Gastrocnemius medialis (tissue), 4 donors: Measurements from ENCODE around the gene EVI5. TPM values are rescaled to one million over a fixed set of nuclear protein-coding genes. Genes with fewer than 3 reads are reported as not detected.

Experiments
- ATAC-seq, 2 donors: fragments of 150-250 bp; one replicate each; pipeline ENCODE4 v1.9.1; 2016
- DNase-seq, 2 donors: peaks; one replicate each; pipeline ENCODE4 v3.0.0-alpha.2; 2019
- H3K27ac ChIP-seq, 4 donors: fragments of 200-600 bp; sonication (generic); 1 replicate in 1 of 4; 2 replicates in 3 of 4; pipeline ENCODE4 v1.5.1; 2016 to 2018; ENCODE audit warnings: mild to moderate bottlenecking in 2 of 4, moderate library complexity in 1 of 4
- H3K27me3 ChIP-seq, 3 donors: fragments of 200-600 bp; sonication (generic) in 2 of 3; 1 replicate in 1 of 3; 2 replicates in 2 of 3; pipeline versions ENCODE4 v1.5.1 to v1.6.0; 2016 to 2019; ENCODE audit warnings: mild to moderate bottlenecking in 1 of 3, moderate library complexity in 1 of 3
- H3K36me3 ChIP-seq, 2 donors: fragments of 200-600 bp; sonication (generic) in 1 of 2; one replicate each; pipeline ENCODE4 v1.5.1; 2017 to 2018
- H3K4me1 ChIP-seq, 2 donors: fragments of 200-600 bp; sonication (generic) in 1 of 2; one replicate each; pipeline ENCODE4 v1.5.1; 2016 to 2017; ENCODE audit warnings: mild to moderate bottlenecking in 2 of 2
- H3K4me3 ChIP-seq, 4 donors: fragments of 200-600 bp; sonication (generic) in 3 of 4; 1 replicate in 1 of 4; 2 replicates in 3 of 4; pipeline ENCODE4 v1.5.1; 2016 to 2019; ENCODE audit warnings: mild to moderate bottlenecking in 2 of 4
- H3K9me3 ChIP-seq, 3 donors: fragments of 200-600 bp; sonication (generic) in 2 of 3; 1 replicate in 1 of 3; 2 replicates in 2 of 3; pipeline ENCODE4 v1.5.1; 2016 to 2019
- CTCF ChIP-seq, 5 experiments: fragments of 450-650 bp in 3 of 5; fragments of 200-600 bp in 2 of 5; sonication (generic) in 2 of 5; IDR thresholded peaks in 4 of 5; conservative IDR thresholded peaks in 1 of 5; 1 replicate in 4 of 5; 2 replicates in 1 of 5; pipeline ENCODE4 v1.5.1; 2016 to 2019; ENCODE audit warnings: antibody characterized with exemption in 5 of 5, mild to moderate bottlenecking in 3 of 5, moderate library complexity in 3 of 5
- POLR2A ChIP-seq, 2 donors: fragments of 450-650 bp; IDR thresholded peaks; one replicate each; pipeline ENCODE4 v1.6.1; 2017; ENCODE audit warnings: antibody characterized with exemption in 2 of 2, mild to moderate bottlenecking in 2 of 2, moderate library complexity in 2 of 2
- in situ Hi-C, 4 donors: fragments of 200-750 bp; cut with MboI; loops; one replicate each; pipeline versions ENCODE4 v1.15.0 to v1.8.0; 2017; ENCODE audit warnings: low sequenced_read_pairs in 4 of 4
- intact Hi-C: fragments of 100-400 bp; cut with DNase I; formaldehyde crosslinking; loops from one replicate; pipeline ENCODE4 v1.15.1; 2023; ENCODE audit warnings: low total_unique reads
- total RNA-seq, 4 donors: library from RNA; depleted of rRNA; stranded (reverse); fragments of >200 nt; gene quantifications; one replicate each; pipeline versions ENCODE4 v1.1.0 to v1.2.3, GENCODE V29; 2016

EVI5 gene
- total RNA-seq, 4 donors from 2014 or later, result 4.6 to 12.5 (median 8.2) TPM

DNA sequence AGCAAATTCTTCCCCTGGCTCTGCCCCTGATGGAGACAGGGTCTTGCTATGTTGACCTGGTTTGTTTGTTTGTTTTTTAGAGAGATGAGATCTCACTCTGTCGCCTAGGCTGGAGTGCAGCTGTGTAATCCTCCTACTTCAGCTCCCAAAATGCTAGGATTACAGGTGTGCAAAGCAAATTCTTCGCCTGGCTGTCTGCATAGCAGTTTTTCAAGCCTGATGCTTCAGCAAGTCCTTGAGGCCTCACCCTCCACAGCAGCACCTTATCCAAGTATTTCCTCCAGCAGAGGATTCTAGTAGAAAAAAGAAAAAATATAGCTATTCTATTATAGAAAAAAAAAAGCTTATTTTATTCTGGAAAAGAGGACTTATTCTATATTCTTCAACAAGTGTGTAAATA lies 31.8 kb upstream of the EVI5 start:
- ATAC-seq, result no peak
- DNase-seq, result no peak
- no peaks in the 10 kb centered on the region for H3K4me1 ChIP-seq
- H3K27me3 ChIP-seq, result no peaks in the 10 kb centered on the region
- H3K27ac ChIP-seq, result no peak overlapping the region
- no peak overlapping the region for H3K4me3 ChIP-seq
- in situ Hi-C loops (loop anchor here in 1 of 4 donors (25.0 kb wide), 1 partner anchor 504 kb away; no protein-coding TSS in a partner anchor), intact Hi-C loops (no loop called here)
- TF ChIP-seq POLR2A (IDR thresholded peaks at IDR 0.05), result no peak
- TF ChIP-seq CTCF (IDR thresholded peaks at IDR 0.05 in 4 of 5, conservative IDR thresholded peaks at IDR 0.05 in 1 of 5), result no peak
- H3K9me3 ChIP-seq, result no peaks in the 10 kb centered on the region
- H3K36me3 ChIP-seq, result no peaks in the 10 kb centered on the region

DNA sequence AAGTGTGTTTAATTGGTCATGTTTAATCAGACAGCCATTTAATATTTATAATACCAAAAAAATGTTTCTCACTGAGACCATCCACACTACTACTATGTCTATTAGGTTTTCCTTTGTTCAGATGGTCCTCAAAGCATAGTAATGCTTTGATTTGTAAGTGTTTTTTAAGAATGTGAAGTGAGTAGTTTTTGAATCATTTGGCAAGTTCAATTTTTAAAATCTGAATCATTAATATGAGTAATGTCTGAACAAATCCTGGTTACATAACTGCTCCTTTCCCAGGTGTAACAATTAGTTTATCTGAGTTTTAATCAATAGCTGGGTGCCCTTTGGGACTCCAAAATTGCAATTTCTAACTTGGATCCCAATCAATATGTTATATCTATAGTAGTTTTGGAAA lies 23.5 kb upstream of the EVI5 start:
- no peaks in the 10 kb centered on the region for H3K36me3 ChIP-seq
- DNase-seq (no peak), ATAC-seq (no peak)
- no peaks in the 10 kb centered on the region for H3K4me1 ChIP-seq
- no peaks in the 10 kb centered on the region for H3K9me3 ChIP-seq
- intact Hi-C loops (no loop called here), in situ Hi-C loops (loop anchor here in 1 of 4 donors (25.0 kb wide), 1 partner anchor 496 kb away; no protein-coding TSS in a partner anchor)
- TF ChIP-seq CTCF (IDR thresholded peaks at IDR 0.05 in 4 of 5, conservative IDR thresholded peaks at IDR 0.05 in 1 of 5) (no peak), POLR2A (IDR thresholded peaks at IDR 0.05) (no peak)
- H3K27me3 ChIP-seq, result no peaks in the 10 kb centered on the region
- no peak overlapping the region for H3K27ac ChIP-seq
- no peak overlapping the region for H3K4me3 ChIP-seq

DNA sequence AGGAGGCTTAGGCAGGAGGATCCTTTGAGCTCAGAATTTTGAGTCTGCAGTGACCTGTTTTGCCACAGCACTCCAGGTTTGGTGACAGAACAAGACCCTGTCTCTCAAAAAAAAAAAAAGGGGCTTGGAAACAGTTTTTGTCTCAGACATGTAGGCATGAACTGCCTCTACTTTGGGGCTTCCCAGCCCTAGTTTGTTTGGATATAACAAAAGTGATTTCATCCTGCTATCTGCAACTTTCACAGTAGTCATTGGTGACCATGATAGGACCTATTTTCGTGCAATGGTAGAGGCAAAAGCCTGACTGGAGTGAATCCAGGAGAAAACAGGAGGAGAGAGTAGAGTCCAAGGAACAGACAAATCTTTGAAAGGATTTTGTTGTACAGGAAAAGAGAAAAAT lies 20.3 kb upstream of the EVI5 start:
- DNase-seq, result no peak
- ATAC-seq, result no peak
- H3K36me3 ChIP-seq, result no peaks in the 10 kb centered on the region
- no peaks in the 10 kb centered on the region for H3K27me3 ChIP-seq
- in situ Hi-C loops, result loop anchor here in 1 of 4 donors (25.0 kb wide), 1 partner anchor 493 kb away; no protein-coding TSS in a partner anchor
- no peak overlapping the region for H3K4me3 ChIP-seq
- TF ChIP-seq CTCF (IDR thresholded peaks at IDR 0.05 in 4 of 5, conservative IDR thresholded peaks at IDR 0.05 in 1 of 5), result no peak
- no peak for TF ChIP-seq POLR2A (IDR thresholded peaks at IDR 0.05)
- intact Hi-C loops, result no loop called here
- no peaks in the 10 kb centered on the region for H3K4me1 ChIP-seq
- no peaks in the 10 kb centered on the region for H3K9me3 ChIP-seq
- no peak overlapping the region for H3K27ac ChIP-seq

GRCh38 chr1:92804721-92805201 lies 19.9 kb upstream of the EVI5 start:
- no peaks in the 10 kb centered on the region for H3K9me3 ChIP-seq
- no peak for TF ChIP-seq CTCF (IDR thresholded peaks at IDR 0.05 in 4 of 5, conservative IDR thresholded peaks at IDR 0.05 in 1 of 5)
- TF ChIP-seq POLR2A (IDR thresholded peaks at IDR 0.05), result no peak
- in situ Hi-C loops, result loop anchor here in 1 of 4 donors (25.0 kb wide), 1 partner anchor 492 kb away; no protein-coding TSS in a partner anchor
- DNase-seq, result peak in 1 of 2 donors; percentile 5
- no peaks in the 10 kb centered on the region for H3K36me3 ChIP-seq
- H3K4me1 ChIP-seq, result no peaks in the 10 kb centered on the region
- ATAC-seq, result peak; percentile 72 to 77
- intact Hi-C loops, result no loop called here
- H3K4me3 ChIP-seq, result no peak overlapping the region
- H3K27me3 ChIP-seq, result no peaks in the 10 kb centered on the region
- no peak overlapping the region for H3K27ac ChIP-seq
